ENCODE data around the gene TMEM179.

The TMEM179 gene

GRCh38 chr14:104609666-104610065, 5.1 kb upstream of the TMEM179 start:
- H3K4me3 ChIP-seq (replicated peaks; ENCODE audit: low read depth, low read length): no peak overlapping the region
- TF ChIP-seq, protein P1, sequence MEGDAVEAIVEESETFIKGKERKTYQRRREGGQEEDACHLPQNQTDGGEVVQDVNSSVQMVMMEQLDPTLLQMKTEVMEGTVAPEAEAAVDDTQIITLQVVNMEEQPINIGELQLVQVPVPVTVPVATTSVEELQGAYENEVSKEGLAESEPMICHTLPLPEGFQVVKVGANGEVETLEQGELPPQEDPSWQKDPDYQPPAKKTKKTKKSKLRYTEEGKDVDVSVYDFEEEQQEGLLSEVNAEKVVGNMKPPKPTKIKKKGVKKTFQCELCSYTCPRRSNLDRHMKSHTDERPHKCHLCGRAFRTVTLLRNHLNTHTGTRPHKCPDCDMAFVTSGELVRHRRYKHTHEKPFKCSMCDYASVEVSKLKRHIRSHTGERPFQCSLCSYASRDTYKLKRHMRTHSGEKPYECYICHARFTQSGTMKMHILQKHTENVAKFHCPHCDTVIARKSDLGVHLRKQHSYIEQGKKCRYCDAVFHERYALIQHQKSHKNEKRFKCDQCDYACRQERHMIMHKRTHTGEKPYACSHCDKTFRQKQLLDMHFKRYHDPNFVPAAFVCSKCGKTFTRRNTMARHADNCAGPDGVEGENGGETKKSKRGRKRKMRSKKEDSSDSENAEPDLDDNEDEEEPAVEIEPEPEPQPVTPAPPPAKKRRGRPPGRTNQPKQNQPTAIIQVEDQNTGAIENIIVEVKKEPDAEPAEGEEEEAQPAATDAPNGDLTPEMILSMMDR (IDR thresholded peaks at IDR 0.05; ENCODE audit: low read depth, low read length, missing control alignments): no peak
- no peak for DNase-seq (ENCODE audit: extremely low read depth, low read depth)

DNA sequence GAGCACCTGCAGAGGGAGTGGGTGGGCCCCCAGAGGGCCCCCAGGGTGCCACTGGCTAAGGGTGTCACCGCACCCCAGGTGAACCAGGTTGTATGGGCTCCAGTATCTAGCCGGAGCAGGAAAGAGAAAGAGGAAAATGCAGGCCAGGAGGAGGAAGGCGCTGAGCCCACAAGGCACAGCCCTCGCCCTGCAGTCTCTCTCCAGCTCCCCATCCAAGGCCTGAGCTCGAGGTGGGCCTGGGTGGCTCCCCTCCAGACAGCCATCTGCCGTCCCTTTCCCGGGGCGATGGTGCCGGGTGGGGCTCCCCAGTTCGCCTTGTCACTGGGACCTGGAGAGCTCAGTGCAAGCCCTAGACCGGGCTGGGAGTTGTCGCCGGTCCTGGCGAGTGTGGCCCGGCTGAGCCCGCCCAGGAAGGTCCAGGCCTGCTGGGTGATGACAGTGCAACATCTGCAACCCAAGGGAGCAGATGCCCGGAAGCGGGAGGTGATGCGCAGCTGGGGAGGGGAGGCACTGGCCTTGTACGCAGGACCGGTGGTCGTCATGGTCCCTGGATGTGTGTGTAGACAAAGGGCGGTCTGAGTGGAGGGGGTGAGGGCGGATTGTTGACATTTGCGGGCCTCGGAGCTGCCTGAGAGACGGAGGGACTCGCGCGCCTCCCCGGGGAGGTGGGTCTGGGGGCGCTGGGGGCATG, 716 bp downstream of the TMEM179 start:
- no peak for DNase-seq (ENCODE audit: extremely low read depth, low read depth)
- TF ChIP-seq, protein P1 (IDR thresholded peaks at IDR 0.05; ENCODE audit: low read depth, low read length, missing control alignments): no peak
- no peak overlapping the region for H3K4me3 ChIP-seq (replicated peaks; ENCODE audit: low read depth, low read length)

DNA sequence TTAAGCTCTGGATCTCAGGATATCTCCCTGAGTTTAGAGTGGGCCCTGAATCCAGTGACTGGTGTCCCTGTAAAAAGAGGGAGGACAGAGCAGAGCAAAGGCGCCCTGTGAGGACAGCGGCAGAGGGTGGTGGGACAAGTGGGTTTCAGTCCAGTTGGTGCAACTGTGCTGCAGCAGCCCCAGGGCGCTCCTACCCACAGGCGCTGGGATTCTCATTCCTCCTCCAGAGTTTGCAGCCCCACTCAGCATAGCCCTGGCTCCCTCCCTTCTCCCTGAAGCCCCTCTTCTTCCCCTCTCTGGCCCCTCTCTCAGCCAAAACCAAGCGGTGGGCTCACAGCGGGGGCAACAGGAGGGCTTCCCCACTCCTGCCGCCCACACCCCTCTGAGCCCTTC, 1.6 kb downstream of the TMEM179 start:
- no peak for DNase-seq (ENCODE audit: extremely low read depth, low read depth)
- no peak overlapping the region for H3K4me3 ChIP-seq (replicated peaks; ENCODE audit: low read depth, low read length)
- TF ChIP-seq, protein P1 (IDR thresholded peaks at IDR 0.05; ENCODE audit: low read depth, low read length, missing control alignments): no peak

DNA sequence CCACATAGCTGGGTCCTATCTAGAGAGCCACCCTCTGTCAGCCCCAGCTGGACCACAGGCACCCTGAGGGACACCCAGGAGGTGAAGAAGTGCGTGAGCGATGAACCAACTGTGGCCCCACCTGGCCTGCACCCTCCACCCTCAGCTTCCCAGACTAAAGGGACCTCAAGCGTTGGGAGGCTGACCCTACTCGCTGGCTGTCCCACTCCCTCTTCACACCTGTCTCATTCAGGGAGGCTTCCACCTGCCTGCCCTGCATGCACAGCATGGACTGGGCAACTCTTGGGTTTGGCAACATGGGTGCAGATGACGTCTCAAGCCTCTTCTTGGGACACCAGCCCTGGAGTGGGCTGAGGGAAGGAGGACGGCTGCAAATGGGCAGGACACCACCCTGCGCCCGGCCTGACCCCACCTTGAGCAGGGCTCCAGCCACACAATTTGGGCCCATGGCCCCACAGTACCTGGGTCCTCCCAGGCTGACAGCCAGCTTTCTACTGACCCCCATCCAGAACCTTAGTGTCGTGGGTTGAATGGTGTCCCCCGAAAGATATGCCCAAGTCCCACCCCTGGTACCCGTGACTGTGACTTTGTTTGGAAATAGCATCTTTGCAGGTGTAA, 2.1 kb downstream of the TMEM179 start:
- H3K4me3 ChIP-seq (replicated peaks; ENCODE audit: low read depth, low read length): no peak overlapping the region
- TF ChIP-seq, protein P1 (IDR thresholded peaks at IDR 0.05; ENCODE audit: low read depth, low read length, missing control alignments): no peak
- DNase-seq (ENCODE audit: extremely low read depth, low read depth): no peak

DNA sequence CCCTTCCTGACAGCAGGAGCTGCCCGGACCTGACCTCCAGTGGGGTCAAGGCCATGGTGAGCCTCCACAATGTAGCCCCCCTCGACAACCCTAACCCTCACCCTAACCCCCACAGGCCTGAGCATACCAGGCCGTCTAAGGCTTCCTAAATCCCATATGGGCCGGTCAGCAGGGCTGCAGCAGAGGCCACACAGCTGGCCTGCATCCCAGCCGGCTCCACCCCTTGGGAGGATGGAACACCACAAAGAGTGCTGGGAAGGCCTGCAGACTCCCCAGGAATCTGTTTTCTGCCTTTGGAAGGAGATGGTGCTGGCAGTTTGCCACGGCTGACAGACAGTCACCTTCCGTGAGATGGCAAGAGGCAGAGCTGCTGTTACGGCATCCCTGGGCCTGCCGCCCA, 2.8 kb downstream of the TMEM179 start:
- no peak for DNase-seq (ENCODE audit: extremely low read depth, low read depth)
- H3K4me3 ChIP-seq (replicated peaks; ENCODE audit: low read depth, low read length): no peak overlapping the region
- TF ChIP-seq, protein P1 (IDR thresholded peaks at IDR 0.05; ENCODE audit: low read depth, low read length, missing control alignments): no peak

DNA sequence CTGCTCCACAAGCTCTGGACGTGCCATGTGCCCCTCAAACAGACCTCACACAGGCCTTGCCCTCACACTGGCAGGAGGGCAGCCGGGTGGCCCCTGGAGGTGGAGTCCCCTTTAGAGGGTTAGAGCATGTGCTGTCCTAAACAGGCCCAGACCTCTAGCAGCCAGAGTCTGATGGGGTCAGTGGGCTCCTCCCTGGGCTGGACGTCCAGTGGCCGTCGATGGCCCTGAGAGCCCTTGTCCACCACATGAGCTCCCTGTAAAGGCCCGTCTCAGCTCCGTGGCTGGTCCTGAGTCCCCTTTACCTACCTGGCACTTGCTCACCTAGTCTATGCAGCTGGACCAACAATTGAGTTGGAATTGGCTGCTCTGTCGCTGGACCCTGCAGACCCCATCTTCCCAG, 3.8 kb downstream of the TMEM179 start:
- DNase-seq (ENCODE audit: extremely low read depth, low read depth): no peak
- no peak overlapping the region for H3K4me3 ChIP-seq (replicated peaks; ENCODE audit: low read depth, low read length)
- TF ChIP-seq, protein P1 (IDR thresholded peaks at IDR 0.05; ENCODE audit: low read depth, low read length, missing control alignments): no peak
